ENCODE measurements around the gene RRP8. TPM values are rescaled to one million over a fixed set of nuclear protein-coding genes. Genes with fewer than 3 reads are reported as not detected.

The RRP8 gene
- total RNA-seq, 2 experiments from 2014 or later: 26.4 to 33.6 TPM

- H3K4me2 ChIP-seq (ENCODE audit: low read length): no peak overlapping the region
- H3K9me3 ChIP-seq (ENCODE audit: low read length): no peaks in the 10 kb centered on the region
- no peak overlapping the region for H3K4me3 ChIP-seq (ENCODE audit: low read depth, low read length, poor library complexity, severe bottlenecking)
- no peaks in the 10 kb centered on the region; the same call in 1 of the 2 replicates for H3K79me2 ChIP-seq (ENCODE audit: insufficient read depth, low read depth, low read length)
- no peak overlapping the region for H3K27ac ChIP-seq (ENCODE audit: low read depth, low read length, poor library complexity, severe bottlenecking)
- H2AFZ ChIP-seq (ENCODE audit: low read length): no peak overlapping the region
- POLR2A ChIA-PET: interaction anchor here (1.1 kb wide), 1 partner anchor 57 kb away, joined by 4 read pairs; no protein-coding TSS in a partner anchor
- H3K9me2 ChIP-seq (ENCODE audit: insufficient read depth, low read length): no peaks in the 10 kb centered on the region
- intact Hi-C loops (cut with micrococcal nuclease; ENCODE audit: unreplicated experiment): no loop called here
- DNase-seq (ENCODE audit: low spot score): no peak
- CTCF ChIA-PET (ENCODE audit: unreplicated experiment): interaction anchor here (0.9 kb wide), 1 partner anchor 26 kb away, joined by 3 read pairs; no protein-coding TSS in a partner anchor
- H4K20me1 ChIP-seq (ENCODE audit: insufficient read depth, low read length): no peaks in the 10 kb centered on the region
- H3K4me1 ChIP-seq (ENCODE audit: insufficient read depth, low read length, poor library complexity, severe bottlenecking): peaks cover 20% of the 10 kb centered on the region
- BruUV-seq (replicated peaks): no TSS peak
- H3K36me3 ChIP-seq (ENCODE audit: insufficient read depth, low read length): no peaks in the 10 kb centered on the region
- no peak for TF ChIP-seq EZH2phosphoT487 (IDR thresholded peaks at IDR 0.05; ENCODE audit: borderline replicate concordance, low read depth, low read length)
Measured at GRCh38 chr11:6623391-6624363, 20.3 kb upstream of the RRP8 start.

DNA sequence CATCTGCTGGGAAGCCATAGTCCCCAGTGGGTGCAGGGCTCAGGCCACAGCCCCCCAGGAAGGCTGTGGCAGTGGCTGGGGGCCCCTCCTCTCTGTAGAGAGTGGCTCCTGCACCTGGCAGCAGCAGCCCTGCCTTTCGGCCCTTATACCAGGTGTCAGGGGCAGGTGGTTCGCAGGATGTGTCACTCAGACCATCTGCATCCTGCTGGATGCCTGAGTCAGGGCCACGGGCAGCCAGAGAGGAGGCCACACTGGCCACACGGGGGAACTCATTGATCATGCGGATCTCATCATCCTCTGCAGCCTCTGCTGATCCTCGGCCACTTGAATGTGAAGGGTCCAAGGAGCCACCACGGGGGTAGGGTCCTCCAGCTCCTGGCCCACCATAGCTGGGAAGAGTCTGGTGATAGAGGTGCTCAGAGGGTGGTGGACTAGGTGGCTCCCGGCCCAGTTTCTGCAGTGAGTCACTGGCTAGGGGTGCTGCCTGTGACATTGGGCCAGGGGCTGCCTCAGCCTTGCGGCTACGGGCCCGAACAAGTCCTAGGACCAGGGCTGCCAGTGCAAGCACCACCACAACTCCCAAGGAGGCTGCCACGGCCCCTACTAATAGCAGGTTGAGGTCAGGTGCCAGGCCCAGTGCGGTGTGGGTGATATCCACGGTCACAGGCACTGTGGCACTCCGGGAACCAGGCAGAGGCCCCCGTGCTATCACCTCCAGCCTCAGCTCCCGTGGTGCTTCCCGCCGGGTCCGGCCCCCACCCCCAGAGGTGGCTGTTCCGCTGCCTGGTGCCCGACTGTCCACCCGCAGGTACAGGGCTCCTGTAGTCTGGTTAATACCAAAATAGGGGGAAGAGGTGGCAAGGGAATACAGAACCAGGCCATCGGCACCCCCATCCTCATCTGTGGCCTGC is 19.1 kb upstream of the RRP8 start:
- no peak overlapping the region for H3K4me3 ChIP-seq (ENCODE audit: low read depth, low read length, poor library complexity, severe bottlenecking)
- intact Hi-C loops (cut with micrococcal nuclease; ENCODE audit: unreplicated experiment): no loop called here
- no peak overlapping the region for H3K4me2 ChIP-seq (ENCODE audit: low read length)
- H3K79me2 ChIP-seq (ENCODE audit: insufficient read depth, low read depth, low read length): no peaks in the 10 kb centered on the region; the same call in 1 of the 2 replicates
- CTCF ChIA-PET (ENCODE audit: unreplicated experiment): interaction anchor here (0.6 to 2.0 kb wide), 2 partner anchors 11 to 150 kb away, joined by 3 to 8 read pairs; partner anchors contain the start of gene TAF10
- no peaks in the 10 kb centered on the region for H3K9me3 ChIP-seq (ENCODE audit: low read length)
- H3K27ac ChIP-seq (ENCODE audit: low read depth, low read length, poor library complexity, severe bottlenecking): no peak overlapping the region
- peaks cover 32% of the 10 kb centered on the region for H3K4me1 ChIP-seq (ENCODE audit: insufficient read depth, low read length, poor library complexity, severe bottlenecking)
- H2AFZ ChIP-seq (ENCODE audit: low read length): no peak overlapping the region
- H3K36me3 ChIP-seq (ENCODE audit: insufficient read depth, low read length): no peaks in the 10 kb centered on the region
- POLR2A ChIA-PET: interaction anchor here (0.6 to 1.1 kb wide), 2 partner anchors 58 to 150 kb away, joined by 3 to 4 read pairs; no protein-coding TSS in a partner anchor
- peak; percentile 61 for DNase-seq (ENCODE audit: low spot score)
- TF ChIP-seq EZH2phosphoT487 (IDR thresholded peaks at IDR 0.05; ENCODE audit: borderline replicate concordance, low read depth, low read length): no peak
- TF ChIP-seq, protein P1, sequence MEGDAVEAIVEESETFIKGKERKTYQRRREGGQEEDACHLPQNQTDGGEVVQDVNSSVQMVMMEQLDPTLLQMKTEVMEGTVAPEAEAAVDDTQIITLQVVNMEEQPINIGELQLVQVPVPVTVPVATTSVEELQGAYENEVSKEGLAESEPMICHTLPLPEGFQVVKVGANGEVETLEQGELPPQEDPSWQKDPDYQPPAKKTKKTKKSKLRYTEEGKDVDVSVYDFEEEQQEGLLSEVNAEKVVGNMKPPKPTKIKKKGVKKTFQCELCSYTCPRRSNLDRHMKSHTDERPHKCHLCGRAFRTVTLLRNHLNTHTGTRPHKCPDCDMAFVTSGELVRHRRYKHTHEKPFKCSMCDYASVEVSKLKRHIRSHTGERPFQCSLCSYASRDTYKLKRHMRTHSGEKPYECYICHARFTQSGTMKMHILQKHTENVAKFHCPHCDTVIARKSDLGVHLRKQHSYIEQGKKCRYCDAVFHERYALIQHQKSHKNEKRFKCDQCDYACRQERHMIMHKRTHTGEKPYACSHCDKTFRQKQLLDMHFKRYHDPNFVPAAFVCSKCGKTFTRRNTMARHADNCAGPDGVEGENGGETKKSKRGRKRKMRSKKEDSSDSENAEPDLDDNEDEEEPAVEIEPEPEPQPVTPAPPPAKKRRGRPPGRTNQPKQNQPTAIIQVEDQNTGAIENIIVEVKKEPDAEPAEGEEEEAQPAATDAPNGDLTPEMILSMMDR (conservative IDR thresholded peaks at IDR 0.05; ENCODE audit: low read length): no peak
- BruUV-seq (replicated peaks): no TSS peak
- H3K9me2 ChIP-seq (ENCODE audit: insufficient read depth, low read length): no peaks in the 10 kb centered on the region
- no peaks in the 10 kb centered on the region for H4K20me1 ChIP-seq (ENCODE audit: insufficient read depth, low read length)
